OCI-LY7 (cell line): ENCODE data around the gene RSBN1L. TPM values are rescaled to one million over a fixed set of nuclear protein-coding genes. Genes with fewer than 3 reads are reported as not detected.
A peak's percentile ranks its signal among the peaks of the same experiment; 100 is the strongest.

ENCODE experiments used
- BruUV-seq: library from RNA; stranded (reverse); fragments of 400-500 nt; replicated peaks from 2 replicates; lab custom pipeline; 2021; lab: Mats Ljungman, UMichigan
- CTCF ChIA-PET: fragments of 300-600 bp; sonication (Branson Sonifier 250); formaldehyde crosslinking; loops from one replicate; lab custom pipeline; 2022; ENCODE audit warnings: antibody characterized with exemption; ENCODE audit not compliant: unreplicated experiment; lab: Charles Lee
- POLR2A ChIA-PET: fragments of 300-600 bp; sonication (Branson Sonifier 250); formaldehyde crosslinking; loops from one replicate; lab custom pipeline; 2022; ENCODE audit warnings: antibody characterized with exemption; lab: Charles Lee
- DNase-seq: peaks from one replicate; pipeline ENCODE4 v3.0.0-alpha.2; 2015; ENCODE audit warnings: low spot score
- H2AFZ ChIP-seq: fragments of 200-600 bp; sonication (generic), shearing (Covaris generic); 2 replicates; pipeline ENCODE4 v1.6.1; 2014; ENCODE audit warnings: mild to moderate bottlenecking, antibody characterized with exemption, low read length, moderate library complexity
- H3K27ac ChIP-seq: fragments of 200-600 bp; sonication (generic); 2 replicates; pipeline ENCODE4 v1.5.1; 2014; ENCODE audit warnings: mixed run types, low read depth, mild to moderate bottlenecking, moderate library complexity, low read length, inconsistent platforms; ENCODE audit not compliant: poor library complexity, severe bottlenecking
- H3K36me3 ChIP-seq: fragments of 200-600 bp; sonication (generic); 2 replicates; pipeline ENCODE4 v1.6.1; 2014; ENCODE audit warnings: mild to moderate bottlenecking, antibody characterized with exemption, low read length, moderate library complexity, mixed read lengths; ENCODE audit not compliant: insufficient read depth
- H3K4me1 ChIP-seq: fragments of 200-600 bp; sonication (generic); 2 replicates; pipeline ENCODE4 v1.5.1; 2014; ENCODE audit warnings: mild to moderate bottlenecking, low read length; ENCODE audit not compliant: insufficient read depth, poor library complexity, severe bottlenecking
- H3K4me2 ChIP-seq: fragments of 200-600 bp; sonication (generic); 2 replicates; pipeline ENCODE4 v1.6.1; 2014; ENCODE audit warnings: mild to moderate bottlenecking, low read length
- H3K4me3 ChIP-seq: fragments of 200-600 bp; sonication (generic); 2 replicates; pipeline ENCODE4 v1.5.1; 2014; ENCODE audit warnings: mild to moderate bottlenecking, low read depth, low read length; ENCODE audit not compliant: poor library complexity, severe bottlenecking
- H3K79me2 ChIP-seq: fragments of 200-600 bp; sonication (generic); 2 replicates; pipeline ENCODE4 v1.6.1; 2016; ENCODE audit warnings: low read depth, mild to moderate bottlenecking, low read length, moderate library complexity, mixed read lengths; ENCODE audit not compliant: insufficient read depth
- H3K9me2 ChIP-seq: fragments of 200-600 bp; sonication (generic); 2 replicates; pipeline ENCODE4 v1.6.1; 2016; ENCODE audit warnings: mild to moderate bottlenecking, low read length, mixed read lengths; ENCODE audit not compliant: insufficient read depth
- H3K9me3 ChIP-seq: fragments of 200-600 bp; sonication (generic); 2 replicates; pipeline ENCODE4 v1.6.1; 2014; ENCODE audit warnings: mild to moderate bottlenecking, mixed run types, low read length, mixed read lengths
- H4K20me1 ChIP-seq: fragments of 200-600 bp; sonication (generic); 2 replicates; pipeline ENCODE4 v1.6.1; 2014; ENCODE audit warnings: mild to moderate bottlenecking, antibody characterized with exemption, low read length, moderate library complexity, mixed read lengths; ENCODE audit not compliant: insufficient read depth
- EZH2phosphoT487 ChIP-seq: fragments of 200-600 bp; sonication (generic); IDR thresholded peaks from 2 replicates; pipeline ENCODE4 v1.6.1; 2018; ENCODE audit warnings: low read depth, borderline replicate concordance, mild to moderate bottlenecking, mixed run types, antibody characterized with exemption, low read length, moderate library complexity, mixed read lengths
- intact Hi-C: fragments of 100-400 bp; cut with micrococcal nuclease; formaldehyde crosslinking; loops from one replicate; pipeline ENCODE4 v1.10.0; 2022; ENCODE audit not compliant: unreplicated experiment
- total RNA-seq, 2 experiments: library from RNA; depleted of rRNA in 1 of 2; stranded (reverse); fragments of >200 nt in 1 of 2; shearing (Covaris generic) in 1 of 2; gene quantifications; 2 replicates each; pipeline ENCODE4 v1.2.3, GENCODE V29; 2014 to 2022
- TF ChIP-seq, protein P1 (sequence below): fragments of 200-600 bp; sonication (generic); conservative IDR thresholded peaks from 2 replicates; pipeline ENCODE4 v1.5.1; 2014; ENCODE audit warnings: mild to moderate bottlenecking, antibody characterized with exemption, low read length, moderate library complexity, mixed read lengths

Gene RSBN1L
- total RNA-seq, 2 experiments from 2014 or later, result 23.3 to 30.4 TPM

DNA sequence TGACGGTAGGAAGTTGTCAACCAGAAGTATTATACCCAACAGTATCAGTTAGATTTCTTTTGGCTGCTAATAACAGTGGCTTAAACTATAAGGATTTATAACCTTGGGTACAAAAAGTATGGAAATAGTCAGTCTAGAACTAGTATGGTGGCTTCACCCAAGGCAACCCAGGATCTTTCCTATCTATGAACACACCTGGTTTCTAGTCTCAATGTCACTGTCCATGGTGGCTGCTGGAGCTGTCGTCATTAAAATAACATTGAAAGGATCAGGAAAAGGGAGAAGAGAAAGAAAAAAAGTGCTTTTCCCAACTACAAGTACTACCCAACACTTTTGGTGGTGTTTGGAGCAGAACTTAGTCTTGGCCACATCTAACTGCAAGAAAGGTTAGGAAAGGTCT is 130.0 kb downstream of the RSBN1L start:
- Histone ChIP-seq H3K27ac (peak overlapping the region; percentile 19), H3K9me3 (peaks cover 41% of the 10 kb centered on the region), H3K4me2 (peak overlapping the region; percentile 9; the same call in 1 of the 2 replicates), H2AFZ (no peak overlapping the region), H3K4me1 (peaks cover 87% of the 10 kb centered on the region), H4K20me1 (no peaks in the 10 kb centered on the region), H3K4me3 (no peak overlapping the region), H3K79me2 (peaks cover 96% of the 10 kb centered on the region), H3K36me3 (peaks cover 54% of the 10 kb centered on the region), H3K9me2 (no peaks in the 10 kb centered on the region)
- DNase-seq, result no peak
- CTCF ChIA-PET, result no interaction called here
- BruUV-seq, result no TSS peak
- POLR2A ChIA-PET, result interaction anchor here (2.2 to 3.8 kb wide), 3 partner anchors 8 to 80 kb away, joined by 7 to 21 read pairs (median 10); no protein-coding TSS in a partner anchor
- TF ChIP-seq, protein P1, sequence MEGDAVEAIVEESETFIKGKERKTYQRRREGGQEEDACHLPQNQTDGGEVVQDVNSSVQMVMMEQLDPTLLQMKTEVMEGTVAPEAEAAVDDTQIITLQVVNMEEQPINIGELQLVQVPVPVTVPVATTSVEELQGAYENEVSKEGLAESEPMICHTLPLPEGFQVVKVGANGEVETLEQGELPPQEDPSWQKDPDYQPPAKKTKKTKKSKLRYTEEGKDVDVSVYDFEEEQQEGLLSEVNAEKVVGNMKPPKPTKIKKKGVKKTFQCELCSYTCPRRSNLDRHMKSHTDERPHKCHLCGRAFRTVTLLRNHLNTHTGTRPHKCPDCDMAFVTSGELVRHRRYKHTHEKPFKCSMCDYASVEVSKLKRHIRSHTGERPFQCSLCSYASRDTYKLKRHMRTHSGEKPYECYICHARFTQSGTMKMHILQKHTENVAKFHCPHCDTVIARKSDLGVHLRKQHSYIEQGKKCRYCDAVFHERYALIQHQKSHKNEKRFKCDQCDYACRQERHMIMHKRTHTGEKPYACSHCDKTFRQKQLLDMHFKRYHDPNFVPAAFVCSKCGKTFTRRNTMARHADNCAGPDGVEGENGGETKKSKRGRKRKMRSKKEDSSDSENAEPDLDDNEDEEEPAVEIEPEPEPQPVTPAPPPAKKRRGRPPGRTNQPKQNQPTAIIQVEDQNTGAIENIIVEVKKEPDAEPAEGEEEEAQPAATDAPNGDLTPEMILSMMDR, result no peak
- TF ChIP-seq EZH2phosphoT487, result no peak
- intact Hi-C loops, result no loop called here

DNA sequence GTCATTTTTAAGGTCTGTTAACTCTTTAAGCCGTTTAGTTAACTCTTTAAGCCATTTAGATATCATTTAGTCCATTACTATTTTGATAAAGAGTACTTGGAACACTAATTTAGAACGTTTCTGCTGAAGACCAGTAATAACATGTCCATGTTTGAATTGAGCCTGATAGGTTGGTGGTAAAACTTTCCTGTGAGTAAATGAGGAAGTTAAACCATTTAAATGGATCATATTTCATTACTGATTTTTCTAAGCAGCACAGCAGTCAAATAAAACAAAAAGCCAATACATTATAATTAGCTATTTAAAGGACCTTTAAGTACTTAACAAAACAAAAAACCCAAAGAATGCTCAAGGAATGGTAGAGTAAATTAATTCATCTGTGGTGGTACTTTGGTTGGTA is 131.7 kb downstream of the RSBN1L start:
- ChIA-PET POLR2A (interaction anchor here (0.7 to 3.3 kb wide), 6 partner anchors 10 to 253 kb away, joined by 3 to 10 read pairs (median 4); no protein-coding TSS in a partner anchor), CTCF (no interaction called here)
- peak overlapping the region; percentile 23; the same call in 1 of the 2 replicates for H3K4me2 ChIP-seq
- TF ChIP-seq, protein P1, result no peak
- no peak for TF ChIP-seq EZH2phosphoT487
- peak overlapping the region; percentile 2 for H3K27ac ChIP-seq
- H4K20me1 ChIP-seq, result 0 out of 2 replicates have a peak, but pooled peaks cover 1% of the 10 kb centered on the region
- peaks cover 32% of the 10 kb centered on the region for H3K9me3 ChIP-seq
- H3K79me2 ChIP-seq, result peaks cover 98% of the 10 kb centered on the region
- no peak overlapping the region for H3K4me3 ChIP-seq
- no peak for DNase-seq
- intact Hi-C loops, result no loop called here
- no peaks in the 10 kb centered on the region for H3K9me2 ChIP-seq
- no TSS peak for BruUV-seq
- peaks cover 85% of the 10 kb centered on the region for H3K4me1 ChIP-seq
- no peak overlapping the region for H2AFZ ChIP-seq
- peaks cover 43% of the 10 kb centered on the region for H3K36me3 ChIP-seq

DNA sequence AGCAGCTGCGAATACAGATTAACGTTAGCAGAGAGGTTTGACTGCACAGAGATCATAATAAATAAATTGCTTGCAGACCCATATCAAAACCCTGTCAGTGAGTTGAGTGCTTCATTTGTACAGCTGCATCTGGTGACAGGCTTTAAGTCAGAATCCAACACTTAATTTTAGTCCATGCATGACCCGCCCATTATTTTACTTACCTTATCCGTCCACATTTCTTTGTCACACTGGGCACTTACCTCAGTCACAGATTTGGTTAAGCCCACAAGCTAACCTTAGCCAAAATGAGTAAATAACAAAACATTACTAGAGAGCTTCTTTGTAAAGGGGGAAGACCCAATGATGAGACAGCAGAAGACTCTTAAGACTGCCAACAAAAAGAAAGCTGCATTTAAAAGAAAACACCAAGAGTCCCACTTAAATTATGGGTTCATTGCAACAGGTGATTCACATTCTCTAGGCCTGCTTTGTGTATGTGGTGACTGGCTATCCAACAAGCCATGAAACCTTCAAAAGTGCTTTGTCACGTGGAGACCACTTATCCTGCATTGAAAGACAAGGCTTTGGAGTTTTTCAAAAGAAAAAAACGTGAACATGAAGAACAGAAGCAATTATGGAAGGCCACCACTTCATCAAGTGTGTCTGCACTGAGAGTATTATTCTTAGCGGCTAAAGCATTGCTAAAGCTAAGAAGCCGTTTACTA is 134.5 kb downstream of the RSBN1L start:
- H4K20me1 ChIP-seq, result 0 out of 2 replicates have a peak, but pooled peaks cover 5% of the 10 kb centered on the region
- no peaks in the 10 kb centered on the region for H3K9me2 ChIP-seq
- ChIA-PET POLR2A (interaction anchor here (0.9 to 1.1 kb wide), 2 partner anchors 9 to 76 kb away, joined by 3 read pairs; no protein-coding TSS in a partner anchor), CTCF (no interaction called here)
- peaks cover 78% of the 10 kb centered on the region for H3K4me1 ChIP-seq
- DNase-seq, result no peak
- H3K4me2 ChIP-seq, result peak overlapping the region; percentile 19; the same call in 1 of the 2 replicates
- BruUV-seq, result no TSS peak
- peaks cover 18% of the 10 kb centered on the region for H3K9me3 ChIP-seq
- peaks cover 98% of the 10 kb centered on the region for H3K79me2 ChIP-seq
- peaks cover 31% of the 10 kb centered on the region for H3K36me3 ChIP-seq
- no peak overlapping the region for H2AFZ ChIP-seq
- TF ChIP-seq, protein P1, result no peak
- no peak for TF ChIP-seq EZH2phosphoT487
- H3K27ac ChIP-seq, result peak overlapping the region; percentile 15
- H3K4me3 ChIP-seq, result no peak overlapping the region
- intact Hi-C loops, result no loop called here
